GM19239 (cell line): ENCODE results near the gene MAPK8IP1.
A peak's percentile ranks its signal among the peaks of the same experiment; 100 is the strongest.
"Not testable (repeated sequence)": the region's sequence is repeated elsewhere in the genome, so short reads cannot be mapped to it uniquely, and the experiment has no call there.

Experiments used
- DNase-seq: peaks from one replicate; pipeline ENCODE4 v3.0.0; 2011; ENCODE audit warnings: low spot score; ENCODE audit not compliant: insufficient read length
- FAIRE-seq: peaks from 2 replicates; lab custom pipeline; 2011; peaks lifted over from hg19 to GRCh38; lab: Jason Lieb, UNC

MAPK8IP1 gene

GRCh38 chr11:45905095-45905494, 19.6 kb downstream of the MAPK8IP1 start:
- DNase-seq (no peak), FAIRE-seq (no peak)

- not testable (repeated sequence) for FAIRE-seq, DNase-seq
Measured at GRCh38 chr11:45905576-45905975, 20.1 kb downstream of the MAPK8IP1 start.

GRCh38 chr11:45906096-45906682, 20.7 kb downstream of the MAPK8IP1 start:
- DNase-seq (no peak), FAIRE-seq (no peak)

GRCh38 chr11:45906965-45907611, 21.6 kb downstream of the MAPK8IP1 start, which contains the start of gene FREY1:
FREY1 (minus strand) TSS chr11:45907271; CDS start chr11:45907245, 26 bp downstream.
- no peak for FAIRE-seq
- DNase-seq = no peak

- FAIRE-seq (no peak), DNase-seq (no peak)
Measured at GRCh38 chr11:45907911-45908370, 22.5 kb downstream of the MAPK8IP1 start.

DNA sequence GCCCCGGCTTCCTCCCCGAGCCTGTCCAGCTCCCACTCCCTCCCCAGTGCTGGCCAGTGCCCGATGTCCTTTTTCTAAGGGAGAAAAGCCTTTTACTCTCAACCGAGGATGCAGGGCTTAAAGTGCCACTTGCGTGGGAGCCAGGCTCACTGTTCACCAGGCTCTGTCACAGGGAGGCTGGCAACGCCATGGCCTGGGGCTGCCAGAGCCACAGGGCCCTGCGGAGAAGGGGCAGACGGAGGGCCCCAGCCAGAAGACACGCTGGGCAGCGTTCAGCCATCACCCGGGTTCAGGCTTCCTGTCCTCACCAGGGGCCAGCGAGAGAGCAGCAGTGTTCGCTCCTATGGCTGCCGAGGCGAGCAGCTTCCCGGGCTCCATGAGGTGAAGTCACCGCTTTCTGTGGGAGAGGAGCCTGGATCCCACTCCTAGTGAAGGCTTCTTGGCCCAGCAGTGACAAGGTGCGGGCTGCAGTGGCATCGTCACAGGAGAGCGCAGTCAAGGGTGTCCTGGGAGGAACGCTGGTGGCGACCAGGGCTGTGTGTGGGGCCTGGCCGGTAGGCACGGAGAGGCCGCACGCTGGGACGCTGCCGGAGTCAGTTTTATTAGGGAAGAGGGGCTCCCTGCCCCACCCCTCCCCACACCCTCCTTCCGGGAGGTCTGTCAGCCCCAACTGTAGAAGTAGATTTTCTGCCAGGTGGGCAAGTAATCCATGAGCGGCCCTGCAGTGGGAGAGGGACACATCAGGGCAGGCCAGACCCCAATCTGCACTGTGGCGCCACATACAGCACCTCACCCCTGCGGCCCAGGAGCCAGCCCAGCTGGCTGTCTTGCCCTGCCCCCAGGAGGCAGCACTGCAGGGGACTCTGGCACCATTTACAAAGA, 24.4 kb downstream of the MAPK8IP1 start:
- FAIRE-seq = no peak
- no peak for DNase-seq

DNA sequence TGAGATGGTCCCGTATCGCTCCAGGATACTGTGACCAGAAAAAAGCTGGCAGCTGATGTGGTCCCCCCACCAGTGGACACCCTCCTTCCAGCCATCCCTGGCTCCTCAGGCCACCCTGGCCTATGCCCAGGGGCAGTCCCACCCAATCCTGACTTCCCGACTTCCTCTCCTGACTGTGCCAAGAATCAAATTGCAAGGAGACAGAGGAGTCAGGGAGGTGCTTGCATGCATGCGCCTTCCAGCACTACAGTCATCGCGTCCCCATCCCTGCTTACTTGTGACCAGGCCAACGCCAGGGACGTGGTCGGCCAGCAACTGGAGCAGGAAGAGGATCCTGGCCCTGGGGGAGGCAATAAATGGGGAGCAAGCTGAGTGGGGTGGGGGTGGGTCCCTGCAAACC, 25.2 kb downstream of the MAPK8IP1 start:
- no peak for DNase-seq
- FAIRE-seq = no peak

DNA sequence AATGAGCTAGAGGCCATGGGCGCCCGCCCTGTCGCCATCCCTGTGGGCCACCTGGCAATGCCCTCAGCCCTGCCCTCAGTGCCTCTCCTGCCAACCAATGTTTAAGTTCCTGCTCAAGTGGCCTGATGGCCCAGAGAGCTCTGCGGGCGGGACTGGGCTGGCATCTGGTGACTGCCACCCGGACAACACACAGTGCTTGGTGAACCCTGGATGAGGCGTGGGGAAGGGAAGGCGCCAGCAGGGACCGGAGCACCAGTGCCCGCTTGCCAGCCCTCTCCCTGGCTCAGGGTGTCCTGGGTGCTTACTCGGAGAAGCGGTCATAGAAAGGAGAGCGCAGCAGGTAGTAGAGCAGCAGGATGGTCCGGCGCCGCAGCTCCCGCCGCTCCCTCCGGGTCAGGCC, 28.1 kb downstream of the MAPK8IP1 start:
- DNase-seq = no peak

DNA sequence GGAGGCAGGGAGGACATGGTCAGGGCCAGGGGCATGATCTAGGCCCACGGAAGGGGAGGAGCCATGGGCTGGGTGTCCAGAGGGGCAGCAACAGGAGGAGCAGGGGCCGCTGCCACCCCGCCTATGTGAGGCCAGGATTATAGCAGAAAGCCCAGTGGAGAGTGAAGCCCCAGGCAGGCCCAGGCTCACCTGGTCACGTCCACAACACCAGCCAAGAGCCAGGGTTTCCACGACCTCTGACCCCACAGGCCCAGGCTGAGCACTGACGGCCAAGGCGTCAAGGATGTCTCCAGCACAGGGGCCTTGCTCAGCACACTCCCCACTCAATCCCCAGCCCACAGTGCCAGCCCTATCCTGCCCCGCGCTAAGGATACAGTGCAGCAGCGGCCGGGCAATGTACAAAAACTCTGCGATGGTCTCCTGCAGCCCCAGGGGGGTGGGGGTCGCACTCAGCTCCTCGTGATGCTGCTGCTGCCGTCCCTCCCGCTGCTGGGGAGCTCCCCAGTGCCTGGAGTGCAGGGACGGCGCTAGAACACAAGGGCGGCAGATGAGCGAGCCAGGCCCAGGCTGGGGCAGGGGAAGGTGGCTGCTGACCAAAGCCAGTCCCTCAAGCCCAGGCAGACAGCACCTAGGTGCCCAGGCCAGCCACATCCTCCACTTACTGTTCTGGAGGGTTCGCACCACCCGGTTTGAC, 28.6 kb downstream of the MAPK8IP1 start:
- DNase-seq = no peak
- FAIRE-seq = no peak

More for the DNA sequence above, 28.1 kb downstream of the MAPK8IP1 start:
- FAIRE-seq = no peak

GRCh38 chr11:45915446-45915845, 30.0 kb downstream of the MAPK8IP1 start:
- no peak for DNase-seq
- FAIRE-seq = no peak

GRCh38 chr11:45917286-45917622, 31.8 kb downstream of the MAPK8IP1 start:
- FAIRE-seq = no peak
- no peak for DNase-seq

DNA sequence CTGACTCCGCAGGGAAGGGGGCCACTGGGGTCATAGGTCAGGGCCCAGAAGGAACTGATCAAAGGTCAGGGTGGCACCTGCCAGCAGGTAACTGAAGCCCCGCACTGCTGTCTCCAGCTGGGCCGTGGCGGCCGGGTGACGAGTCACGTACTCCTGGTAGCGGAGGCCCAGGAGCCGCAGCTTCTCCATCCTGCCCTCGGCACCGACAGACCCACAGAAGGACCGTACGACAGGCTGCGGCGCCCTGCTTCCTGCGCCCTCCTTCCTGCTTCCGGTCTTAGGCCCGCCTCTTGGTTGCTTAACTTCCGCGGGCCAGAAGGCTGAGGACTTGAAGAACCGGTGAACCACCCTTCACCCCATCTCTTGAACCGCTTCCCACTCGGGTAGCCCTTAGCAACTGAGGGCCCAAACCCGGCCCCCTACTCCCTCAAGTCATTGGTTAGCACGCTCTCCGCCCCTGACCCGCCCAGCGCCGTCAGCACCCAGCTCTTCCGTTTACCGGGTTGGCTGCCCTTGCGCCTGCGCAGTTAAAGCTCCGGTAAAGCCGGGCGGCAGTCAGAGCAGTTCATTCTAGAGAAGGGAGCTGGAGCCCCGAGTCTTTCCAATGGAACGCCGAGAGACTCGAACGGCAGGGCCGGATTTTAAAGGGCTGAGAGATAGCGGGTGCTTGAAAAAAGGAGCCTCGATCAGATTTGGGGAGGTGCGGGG, 32.3 kb downstream of the MAPK8IP1 start, which contains the start of gene PEX16:
Gene PEX16 (minus strand): TSS at position 255 of the 708 bp plus-strand sequence. CDS start 66 bp downstream, at position 189.
- peak; percentile 92 for FAIRE-seq
- peak; percentile 97 for DNase-seq

DNA sequence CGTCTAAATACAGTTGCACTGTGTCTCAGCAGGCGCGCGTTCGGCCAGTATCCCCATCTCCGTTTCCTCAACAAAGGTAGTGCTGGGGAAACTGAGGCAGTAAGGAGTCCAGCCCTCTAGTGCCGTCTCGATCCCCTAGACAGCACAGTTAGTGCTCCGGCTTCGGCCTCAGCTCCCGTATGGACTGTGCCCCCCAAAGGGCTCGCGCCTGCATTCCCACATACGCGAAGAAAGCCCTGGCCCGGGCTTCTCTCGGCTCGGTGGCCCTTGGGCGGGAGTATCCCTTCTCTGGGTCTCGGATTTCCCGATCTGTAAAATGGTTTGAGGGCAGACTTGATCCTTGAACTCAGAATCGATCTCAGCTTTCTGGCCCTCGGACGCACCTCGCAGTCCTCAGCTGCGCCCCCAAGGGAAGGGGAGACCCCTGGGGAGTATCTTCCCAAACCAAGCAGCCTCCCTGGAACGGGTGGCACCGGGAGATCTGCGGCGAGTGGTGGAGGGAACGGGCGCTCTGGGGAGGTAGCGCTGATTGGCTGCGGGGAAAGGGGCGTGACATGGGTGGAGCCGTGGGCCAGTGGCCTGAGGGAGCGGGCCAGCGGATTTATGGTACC, 33.0 kb downstream of the MAPK8IP1 start:
- peak; percentile 82 for FAIRE-seq

GRCh38 chr11:45918962-45919675, 33.7 kb downstream of the MAPK8IP1 start:
- FAIRE-seq (no peak), DNase-seq (no peak)

More for the DNA sequence above, 33.0 kb downstream of the MAPK8IP1 start:
- DNase-seq = peak; percentile 88

DNA sequence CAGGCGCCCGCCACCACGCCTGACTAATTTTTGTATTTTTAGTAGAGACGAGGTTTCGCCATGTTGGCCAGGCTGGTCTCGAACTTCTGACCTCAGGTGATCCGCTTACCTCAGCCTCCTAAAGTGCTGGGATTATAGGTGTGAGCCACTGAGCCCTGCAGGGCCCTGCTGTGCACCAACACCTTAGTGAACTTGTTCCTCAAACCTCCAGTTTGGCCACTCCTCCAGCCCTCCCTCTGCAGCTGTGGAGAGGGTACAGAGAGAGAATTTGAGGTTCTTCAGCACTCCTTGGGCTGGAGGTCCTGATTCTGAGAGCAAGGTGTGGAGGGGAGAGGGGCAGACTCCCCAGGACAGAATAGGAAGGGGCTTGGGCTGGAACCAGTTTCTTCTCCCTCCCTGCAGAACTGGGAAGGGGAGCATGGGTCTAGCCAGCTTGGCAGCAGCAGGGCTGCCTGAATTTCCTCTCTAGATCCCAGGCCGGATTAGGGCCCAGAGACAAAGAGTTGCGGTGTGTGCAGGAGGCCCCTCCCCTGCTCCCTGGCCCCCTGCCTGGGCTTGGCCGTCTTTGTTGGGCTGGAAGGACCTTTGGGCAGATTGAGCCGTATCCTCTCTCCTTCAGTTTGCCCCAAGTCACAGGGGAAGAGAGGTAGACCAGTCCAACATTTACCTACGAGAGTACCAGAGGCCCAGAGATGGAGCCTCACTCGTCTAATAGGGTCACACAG, 34.5 kb downstream of the MAPK8IP1 start:
- DNase-seq = no peak

GRCh38 chr11:45920531-45921477, 35.4 kb downstream of the MAPK8IP1 start:
- FAIRE-seq = no peak
- DNase-seq = no peak

More for the DNA sequence above, 34.5 kb downstream of the MAPK8IP1 start:
- no peak for FAIRE-seq
